ENCODE results near the gene IRF4.

IRF4 gene

GRCh38 chr6:382883-383810 lies 8.4 kb upstream of the IRF4 start:
- H3K4me3 ChIP-seq (replicated peaks; ENCODE audit: low read depth, low read length) = no peak overlapping the region
- DNase-seq (ENCODE audit: extremely low read depth, low read depth) = no peak
- no peak for TF ChIP-seq CTCF (IDR thresholded peaks at IDR 0.05; ENCODE audit: low read depth, low read length, missing control alignments)

- no peak for TF ChIP-seq CTCF (IDR thresholded peaks at IDR 0.05; ENCODE audit: low read depth, low read length, missing control alignments)
- DNase-seq (ENCODE audit: extremely low read depth, low read depth) = no peak
These were observed 7.7 kb upstream of the IRF4 start for GRCh38 chr6:383856-384255.

GRCh38 chr6:384898-385297 lies 6.7 kb upstream of the IRF4 start:
- no peak overlapping the region for H3K4me3 ChIP-seq (replicated peaks; ENCODE audit: low read depth, low read length)
- no peak for DNase-seq (ENCODE audit: extremely low read depth, low read depth)
- TF ChIP-seq CTCF (IDR thresholded peaks at IDR 0.05; ENCODE audit: low read depth, low read length, missing control alignments) = no peak

More at GRCh38 chr6:383856-384255, 7.7 kb upstream of the IRF4 start:
- no peak overlapping the region for H3K4me3 ChIP-seq (replicated peaks; ENCODE audit: low read depth, low read length)

- TF ChIP-seq CTCF (IDR thresholded peaks at IDR 0.05; ENCODE audit: low read depth, low read length, missing control alignments) = no peak
- H3K4me3 ChIP-seq (replicated peaks; ENCODE audit: low read depth, low read length) = no peak overlapping the region
- no peak for DNase-seq (ENCODE audit: extremely low read depth, low read depth)
These were observed 5.9 kb upstream of the IRF4 start for GRCh38 chr6:385614-386013.

GRCh38 chr6:386688-387266 lies 4.8 kb upstream of the IRF4 start:
- no peak for TF ChIP-seq CTCF (IDR thresholded peaks at IDR 0.05; ENCODE audit: low read depth, low read length, missing control alignments)
- no peak overlapping the region for H3K4me3 ChIP-seq (replicated peaks; ENCODE audit: low read depth, low read length)
- DNase-seq (ENCODE audit: extremely low read depth, low read depth) = no peak

- no peak for TF ChIP-seq CTCF (IDR thresholded peaks at IDR 0.05; ENCODE audit: low read depth, low read length, missing control alignments)
- H3K4me3 ChIP-seq (replicated peaks; ENCODE audit: low read depth, low read length) = no peak overlapping the region
- no peak for DNase-seq (ENCODE audit: extremely low read depth, low read depth)
These were observed 4.2 kb upstream of the IRF4 start for GRCh38 chr6:387293-387741.

Measured in HFF-Myc (cell line).